Measurements from ENCODE around the gene SUCLG1. TPM values are rescaled to one million over a fixed set of nuclear protein-coding genes. Genes with fewer than 3 reads are reported as not detected.

SUCLG1 gene
- total and polyA plus RNA-seq, 4 donors, result 60.5 to 149 (median 120) TPM

GRCh38 chr2:84474176-84474575, 15.1 kb upstream of the SUCLG1 start:
- no peaks in the 10 kb centered on the region for H3K9me3 ChIP-seq (ENCODE audit: control insufficient read depth in 4 of 4, low read length in 3 of 4)
- 90% methylated on average over 4 of the region's 4 CpGs for WGBS
- no peaks in the 10 kb centered on the region for H3K27me3 ChIP-seq (ENCODE audit: control insufficient read depth in 4 of 4, insufficient read depth in 4 of 4, low read length in 3 of 4)
- H3K4me1 ChIP-seq (ENCODE audit: control insufficient read depth in 4 of 4, insufficient read depth in 4 of 4, low read length in 3 of 4), result peaks cover 1 to 15% (median 13%) of the 10 kb centered on the region in 4 donors
- H3K9ac ChIP-seq (ENCODE audit: low read depth in 1 of 2, low read length in 2 of 2), result no peak overlapping the region
- TF ChIP-seq MAX (IDR thresholded peaks at IDR 0.05) (no peak), FOXA2 (IDR thresholded peaks at IDR 0.05) (no peak), EGR1 (IDR thresholded peaks at IDR 0.05; ENCODE audit: low read depth in 2 of 2) (no peak), GABPA (IDR thresholded peaks at IDR 0.05 in 1 of 2, conservative IDR thresholded peaks at IDR 0.05 in 1 of 2) (no peak), SP1 (IDR thresholded peaks at IDR 0.05) (no peak), HNF4A (conservative IDR thresholded peaks at IDR 0.05) (no peak), JUND (IDR thresholded peaks at IDR 0.05) (no peak)
- H3K27ac ChIP-seq (ENCODE audit: low read depth in 1 of 2, low read length in 2 of 2), result no peak overlapping the region
- DNase-seq (ENCODE audit: low spot score), result no peak
- no peak overlapping the region for H3K4me3 ChIP-seq (ENCODE audit: low read depth in 1 of 3, low read length in 3 of 3)
- H3K36me3 ChIP-seq (ENCODE audit: control insufficient read depth in 4 of 4, insufficient read depth in 3 of 4, low read depth in 1 of 4, low read length in 3 of 4), result no peaks in the 10 kb centered on the region

- DNase-seq (ENCODE audit: low spot score), result no peak
- 64% methylated on average over 6 of the region's 6 CpGs for WGBS
These were observed 13.9 kb upstream of the SUCLG1 start for GRCh38 chr2:84472856-84473565.

More at GRCh38 chr2:84472856-84473565, 13.9 kb upstream of the SUCLG1 start:
- peaks cover 1 to 15% (median 13%) of the 10 kb centered on the region in 4 donors for H3K4me1 ChIP-seq (ENCODE audit: control insufficient read depth in 4 of 4, insufficient read depth in 4 of 4, low read length in 3 of 4)
- H3K9me3 ChIP-seq (ENCODE audit: control insufficient read depth in 4 of 4, low read length in 3 of 4), result no peaks in the 10 kb centered on the region
- H3K36me3 ChIP-seq (ENCODE audit: control insufficient read depth in 4 of 4, insufficient read depth in 3 of 4, low read depth in 1 of 4, low read length in 3 of 4), result no peaks in the 10 kb centered on the region
- H3K27me3 ChIP-seq (ENCODE audit: control insufficient read depth in 4 of 4, insufficient read depth in 4 of 4, low read length in 3 of 4), result no peaks in the 10 kb centered on the region
- no peak overlapping the region for H3K9ac ChIP-seq (ENCODE audit: low read depth in 1 of 2, low read length in 2 of 2)
- no peak overlapping the region for H3K4me3 ChIP-seq (ENCODE audit: low read depth in 1 of 3, low read length in 3 of 3)
- H3K27ac ChIP-seq (ENCODE audit: low read depth in 1 of 2, low read length in 2 of 2), result no peak overlapping the region
- TF ChIP-seq ZBTB33 (IDR thresholded peaks at IDR 0.05), result no peak
- TF ChIP-seq EGR1 (IDR thresholded peaks at IDR 0.05; ENCODE audit: low read depth in 2 of 2), result no peak
- TF ChIP-seq REST (IDR thresholded peaks at IDR 0.05), result no peak
